Activated CD8-positive, alpha-beta memory T cell treated with anti-CD3 and anti-CD28 coated beads for 1 hour (primary cell): ENCODE results near the gene LHFPL4.

Experiments
- DNase-seq, 2 donors: peaks; one replicate each; pipeline ENCODE4 v3.0.0-alpha.2; 2020; ENCODE audit warnings: low read depth in 1 of 2; ENCODE audit errors: extremely low read depth in 1 of 2

The LHFPL4 gene

DNA sequence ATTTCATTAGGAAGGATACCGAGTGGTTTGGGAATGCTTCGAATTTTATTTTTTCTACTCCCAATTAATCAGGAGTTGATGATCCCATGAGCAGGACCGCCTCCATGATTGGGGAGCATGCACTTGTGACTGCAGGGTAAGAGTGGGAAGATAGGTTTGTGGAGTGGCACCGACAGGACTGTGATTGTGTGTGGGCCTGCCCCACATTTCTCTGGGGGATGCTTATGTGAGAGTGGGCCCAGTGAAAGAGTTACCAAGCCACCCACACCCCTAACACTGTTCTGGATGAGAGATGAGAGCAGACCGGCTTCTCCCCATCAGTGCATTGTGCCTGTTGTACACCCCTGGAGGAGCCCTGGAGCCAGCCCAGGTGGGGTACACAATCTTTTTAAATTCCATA, 76.7 kb downstream of the LHFPL4 start:
- no peak for DNase-seq

DNA sequence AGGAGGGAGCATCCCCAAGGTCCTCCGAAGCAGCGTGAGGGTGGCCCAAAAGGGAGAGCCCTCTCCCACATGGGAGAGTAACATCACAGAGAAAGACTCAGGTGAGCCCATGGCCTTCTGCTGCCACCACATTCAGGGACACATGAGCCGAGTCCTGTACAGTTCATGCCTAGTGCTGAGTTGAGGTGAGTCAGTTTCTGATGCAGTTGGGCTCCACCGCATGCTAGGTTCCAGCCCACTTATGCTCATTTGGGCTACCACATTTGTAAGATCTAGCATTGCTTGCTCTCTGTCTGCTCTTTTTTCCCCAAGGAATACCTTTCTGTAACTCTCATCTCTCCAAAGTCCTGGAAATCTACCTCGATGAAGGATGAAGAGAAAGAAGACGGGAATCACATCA, 79.1 kb downstream of the LHFPL4 start:
- no peak for DNase-seq

DNA sequence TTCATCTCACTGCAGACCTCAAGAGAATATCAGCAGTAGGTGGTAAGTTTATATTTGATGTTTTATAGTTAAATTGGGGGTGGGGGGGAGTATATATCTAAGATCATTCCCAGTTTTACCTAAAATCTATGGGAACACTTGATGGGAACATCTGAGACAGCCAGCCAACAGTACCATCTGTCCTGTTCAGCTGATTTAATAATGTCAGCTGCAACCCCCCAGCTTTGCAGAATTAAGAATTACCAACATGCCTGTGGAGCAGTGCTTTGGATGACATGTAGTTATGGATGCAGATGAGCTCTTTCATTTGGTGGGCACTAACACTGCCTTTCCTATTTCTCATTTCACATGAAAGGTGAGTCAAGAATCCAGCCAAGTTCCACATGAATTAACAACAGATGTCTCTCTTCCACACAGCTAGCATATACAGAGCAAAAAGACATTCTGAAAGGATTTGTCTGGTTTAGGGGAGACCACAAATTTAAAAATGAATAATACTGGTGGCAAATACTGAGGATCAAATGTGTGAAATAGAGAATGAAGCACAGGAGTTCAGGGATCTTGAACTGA, 80.0 kb downstream of the LHFPL4 start:
- DNase-seq: no peak

DNA sequence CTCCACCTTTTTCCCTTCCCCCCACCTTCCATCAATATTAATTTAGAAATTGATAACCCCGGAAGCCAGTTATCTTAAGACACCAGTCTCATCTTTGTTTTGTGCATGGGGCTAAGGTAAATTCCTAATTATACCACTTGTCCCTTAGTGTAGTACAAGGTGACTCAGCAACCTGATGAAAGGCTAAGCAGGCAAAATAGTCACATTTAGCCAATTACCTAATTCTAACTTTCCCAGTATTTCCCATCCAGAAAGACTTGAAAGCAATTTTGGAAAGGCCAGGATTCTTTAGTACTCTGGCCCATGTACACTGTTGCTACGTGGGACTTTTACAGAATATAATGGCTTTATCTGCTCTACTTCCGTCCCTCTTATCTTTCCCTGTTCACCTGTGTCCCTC, 83.6 kb downstream of the LHFPL4 start:
- DNase-seq: no peak

DNA sequence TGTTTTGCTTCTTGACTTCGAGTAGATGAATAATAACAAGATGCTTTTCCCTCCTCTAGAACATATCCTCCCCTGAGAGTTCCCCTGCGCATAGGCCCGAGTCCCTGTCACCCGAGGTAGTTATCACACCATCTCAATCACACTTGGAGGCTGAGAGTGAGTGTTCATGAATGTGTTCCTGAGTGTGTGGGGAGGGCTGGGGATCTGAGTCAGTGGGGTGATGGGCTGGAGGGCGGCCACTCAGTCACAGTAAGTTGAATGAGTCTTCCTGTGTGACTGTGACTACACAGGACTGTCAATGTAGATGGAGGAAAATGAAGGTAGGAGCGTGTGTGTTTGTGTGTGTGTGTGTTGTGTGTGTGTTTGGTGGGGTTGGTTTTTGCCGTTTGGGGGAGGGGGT, 85.2 kb downstream of the LHFPL4 start:
- no peak for DNase-seq

DNA sequence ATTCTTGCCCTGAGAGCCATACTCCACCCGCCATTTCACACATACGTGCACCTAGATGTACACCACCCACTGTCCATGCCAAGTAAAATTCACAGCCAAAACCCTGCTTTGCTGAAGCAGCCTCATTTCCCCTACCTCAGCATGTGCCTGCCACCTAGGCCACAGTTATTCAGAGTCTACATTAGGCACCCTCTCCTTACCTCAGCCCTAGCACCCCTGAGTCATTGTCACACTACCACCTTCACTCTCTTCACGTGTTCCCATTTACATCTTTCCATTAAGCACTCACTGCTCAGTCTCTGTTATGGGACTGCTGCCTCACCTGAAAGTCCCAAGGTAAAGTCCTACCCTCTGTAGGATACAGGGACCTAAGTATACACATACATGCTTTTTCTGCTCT, 86.2 kb downstream of the LHFPL4 start:
- DNase-seq: no peak

DNA sequence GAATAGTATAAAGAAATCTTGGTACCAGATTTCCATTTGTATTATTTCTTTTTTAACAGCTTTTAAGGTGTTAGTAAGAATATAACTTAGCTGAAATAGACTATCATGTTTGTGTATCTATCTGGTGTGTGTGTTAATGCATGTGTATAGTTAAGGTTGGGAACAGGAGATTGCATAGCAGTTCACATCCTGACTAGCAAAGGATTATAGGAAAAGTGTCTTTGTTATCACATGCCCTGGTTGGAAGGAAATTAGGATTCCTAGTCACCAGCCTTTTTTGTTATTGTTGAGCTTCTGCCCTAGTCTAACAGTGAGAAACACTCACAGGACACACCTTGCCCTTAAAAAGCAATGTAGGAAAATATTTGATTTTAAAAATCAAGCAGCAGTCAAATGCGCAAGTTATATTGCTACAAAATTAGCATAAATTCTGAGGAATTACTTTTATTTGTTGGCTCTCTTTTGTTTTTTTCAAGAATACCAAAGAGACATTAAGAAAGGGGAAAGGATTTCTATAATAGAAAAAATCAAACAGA, 98.0 kb downstream of the LHFPL4 start:
- no peak for DNase-seq

DNA sequence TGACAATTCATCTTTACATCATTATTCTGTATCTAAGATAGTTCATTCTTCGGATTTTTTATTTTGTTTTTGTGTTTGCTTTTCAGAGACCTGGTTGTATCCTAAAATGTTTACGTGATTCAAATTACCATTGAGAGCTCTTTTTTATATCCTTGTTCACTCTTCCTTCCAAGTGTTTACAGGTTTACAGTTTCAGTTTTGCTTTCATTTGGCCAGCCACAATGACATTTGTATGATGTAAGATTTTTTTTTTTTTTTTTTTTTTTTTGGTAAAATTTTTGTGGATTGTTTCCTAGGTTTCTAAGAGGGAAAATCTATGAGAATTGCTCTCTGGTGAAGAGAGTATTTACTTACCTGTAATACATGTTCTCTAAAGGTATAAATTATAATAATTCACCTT, 101.2 kb downstream of the LHFPL4 start:
- DNase-seq: no peak

DNA sequence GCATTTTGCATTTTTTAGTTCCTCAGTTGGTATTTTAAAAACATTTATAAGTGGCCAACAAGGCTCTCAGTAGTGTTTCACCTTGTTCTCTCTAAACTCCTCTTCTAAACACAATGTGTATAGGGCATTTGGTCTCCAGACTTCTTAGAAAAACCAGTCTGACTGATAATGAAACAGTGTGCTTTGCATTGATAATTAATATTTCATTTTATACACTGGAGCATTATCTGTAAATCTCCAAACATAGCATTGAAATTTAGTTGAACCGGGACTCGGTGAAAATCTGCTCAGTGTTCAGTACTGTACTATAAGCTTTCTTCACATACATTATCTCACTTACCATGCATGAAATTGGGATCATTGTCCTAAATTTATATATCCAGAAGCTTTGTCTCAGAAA, 102.6 kb downstream of the LHFPL4 start:
- no peak for DNase-seq

DNA sequence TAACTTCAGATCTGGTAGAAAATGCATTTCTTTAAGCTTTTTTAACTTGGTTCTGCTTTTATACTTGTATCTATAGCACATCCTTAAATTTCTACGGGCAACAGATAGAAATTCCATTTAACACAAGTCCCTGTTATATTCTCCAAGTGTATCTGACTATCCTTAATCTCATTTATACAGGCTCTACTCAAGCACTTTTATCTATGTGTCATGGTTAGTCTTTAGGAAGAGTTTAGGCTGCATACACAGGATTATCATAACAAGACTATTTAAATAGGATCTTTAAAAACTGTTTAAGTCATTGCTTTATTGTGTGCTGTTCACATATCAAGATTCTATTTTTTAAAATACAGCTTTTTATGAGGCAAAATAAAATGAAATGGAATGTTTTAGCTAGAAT, 103.5 kb downstream of the LHFPL4 start:
- no peak for DNase-seq

DNA sequence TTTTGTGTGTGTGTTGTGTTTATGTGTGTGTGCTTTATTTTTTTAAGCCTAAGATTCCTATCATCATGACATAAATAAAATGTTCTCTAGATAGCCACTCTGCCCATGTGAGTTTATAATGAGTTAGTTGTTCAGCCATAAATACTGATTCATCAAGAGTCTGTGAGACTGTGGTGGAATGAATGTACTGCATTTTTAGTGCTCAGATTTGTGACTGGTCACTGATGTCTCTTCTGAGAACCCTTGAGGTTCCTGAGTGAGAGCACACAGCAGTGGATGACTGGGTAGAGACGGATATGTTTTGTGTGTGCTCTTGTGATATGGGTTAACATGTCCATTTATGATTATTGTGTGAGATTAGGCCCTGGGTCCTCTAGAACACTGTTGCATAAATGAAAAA, 105.0 kb downstream of the LHFPL4 start:
- no peak for DNase-seq
